Muscle of back (tissue), 11 donors: ENCODE results near the gene GSN. TPM values are rescaled to one million over a fixed set of nuclear protein-coding genes. Genes with fewer than 3 reads are reported as not detected.

Source experiments
- DNase-seq, 3 donors: peaks; one replicate each; pipeline versions ENCODE4 v3.0.0 to v3.0.0-alpha.2; 2013
- polyA plus RNA-seq, 10 donors: library from polyadenylated mRNA; unstranded; fragments of 120-200 nt; gene quantifications; one replicate each; pipeline ENCODE4 v1.2.1, GENCODE V29; 2013; ENCODE audit not compliant: insufficient read length in 10 of 10

GSN gene
- polyA plus RNA-seq, 10 donors: 212 to 476 (median 288) TPM

- no peak for DNase-seq
These were observed 72.9 kb downstream of the GSN start for GRCh38 chr9:121340676-121341392.

DNA sequence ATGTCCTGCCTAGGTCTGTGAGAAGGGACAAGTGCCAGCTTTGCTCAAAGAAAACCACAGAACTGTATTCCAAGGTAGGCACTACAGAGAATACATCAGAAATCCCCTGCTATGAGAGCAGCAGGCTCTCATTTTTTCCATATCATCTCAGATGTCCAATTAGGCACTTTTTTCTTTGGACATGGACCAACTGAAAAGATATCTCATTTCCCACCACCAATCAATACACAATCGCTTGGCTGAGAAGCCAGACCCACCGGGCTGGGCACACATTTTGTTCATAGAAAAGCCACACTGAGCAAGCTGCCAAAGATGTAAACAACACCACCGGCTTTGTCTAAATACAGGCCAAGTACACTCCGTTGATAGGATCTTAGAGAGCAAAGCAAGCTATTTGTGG is 76.2 kb downstream of the GSN start:
- DNase-seq: no peak

DNA sequence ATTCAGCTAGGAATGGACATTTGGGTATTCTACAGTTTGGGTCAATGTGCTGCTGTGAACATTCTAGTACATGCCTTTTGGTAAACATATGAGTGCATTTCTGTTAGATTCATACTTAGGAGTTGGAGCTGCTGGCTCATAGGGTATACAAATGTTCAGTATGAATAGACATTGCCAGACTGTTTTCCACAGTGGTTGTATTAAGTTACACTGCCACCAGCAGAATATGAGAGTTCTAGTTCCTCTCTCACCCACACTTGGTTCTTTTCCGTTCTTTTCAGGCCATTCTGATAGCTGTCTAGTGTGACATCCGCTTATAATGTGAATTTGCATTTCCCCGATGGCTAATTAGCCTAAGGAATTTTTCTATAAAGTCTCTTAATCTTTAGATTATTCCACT is 77.1 kb downstream of the GSN start:
- no peak for DNase-seq

GRCh38 chr9:121348221-121348620 is 80.3 kb downstream of the GSN start:
- DNase-seq: no peak

DNA sequence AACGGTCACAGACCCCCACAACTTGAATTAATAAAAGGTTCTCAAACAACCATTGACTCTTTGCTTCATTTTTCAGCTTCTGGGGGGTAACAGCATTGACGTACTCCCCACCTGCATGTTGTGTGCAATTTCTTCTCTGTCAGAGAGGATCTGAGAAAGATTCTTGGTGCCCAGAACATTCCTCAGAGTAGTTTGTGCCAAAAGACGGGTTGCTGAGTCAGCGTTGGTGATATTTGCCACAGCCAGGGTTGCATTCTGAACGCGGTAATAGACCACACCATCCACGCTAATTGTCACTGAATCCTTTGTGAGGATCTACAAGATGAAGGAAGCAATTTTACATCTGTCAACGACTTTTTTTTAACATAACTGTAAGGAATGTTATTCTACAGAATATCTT is 81.0 kb downstream of the GSN start:
- no peak for DNase-seq

DNA sequence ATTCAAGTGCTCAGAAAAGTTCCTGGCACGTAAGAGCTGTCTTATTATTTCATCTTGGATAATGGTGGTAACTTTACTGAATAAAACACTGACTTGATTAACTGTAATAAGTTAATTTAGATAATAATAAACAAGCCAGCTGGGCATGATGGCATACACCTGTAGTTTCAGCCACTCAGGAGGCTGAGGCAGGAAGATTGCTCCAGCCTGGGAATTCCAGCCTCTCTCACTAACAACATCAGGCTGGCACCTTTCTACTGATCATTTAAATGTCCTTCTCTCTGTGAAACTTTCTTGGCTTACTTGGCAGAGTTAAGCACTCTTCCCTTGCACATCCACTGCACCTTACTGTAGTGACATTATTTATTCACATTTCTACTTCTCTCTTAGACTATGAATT is 82.1 kb downstream of the GSN start:
- no peak for DNase-seq

- DNase-seq: peak; percentile 91 to 95 (median 93)
These were observed 83.1 kb downstream of the GSN start for GRCh38 chr9:121350993-121351561.

DNA sequence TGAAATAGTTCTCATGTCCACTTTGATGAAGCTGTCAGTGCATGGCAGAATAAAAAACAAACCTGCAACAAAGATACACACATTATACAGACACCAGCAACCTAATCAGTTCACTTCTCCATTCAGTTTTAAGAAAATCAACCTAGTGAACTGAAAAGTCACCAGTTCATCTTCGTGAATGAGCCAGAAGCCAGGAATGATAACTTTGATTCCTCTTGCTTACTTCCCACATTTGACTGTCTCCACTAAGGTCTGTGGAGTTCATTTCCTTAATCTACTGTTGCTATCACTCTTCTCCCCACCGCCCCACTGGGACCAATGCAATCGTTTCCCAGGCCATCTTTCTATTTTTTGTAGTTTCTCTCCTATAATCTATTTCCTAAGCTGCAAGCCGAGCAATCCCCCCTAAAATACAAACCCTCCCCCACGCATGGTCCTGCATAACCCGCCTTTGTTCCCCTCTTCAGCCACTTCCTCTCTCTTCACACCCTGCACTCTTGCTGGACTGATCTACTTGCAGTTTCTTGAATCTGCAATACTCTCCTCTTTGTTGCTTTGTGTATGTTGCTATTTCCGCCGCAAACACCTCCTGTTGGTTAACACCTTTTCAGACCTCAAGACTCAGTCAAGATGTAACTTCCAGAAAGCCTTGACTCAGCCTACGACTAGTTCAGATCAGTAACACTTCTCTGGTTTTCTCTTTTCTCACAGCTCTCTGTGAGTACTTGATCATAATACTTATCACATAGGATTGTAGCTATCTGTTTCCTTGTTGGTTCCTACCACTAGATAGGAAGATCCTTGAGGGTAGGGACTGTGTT is 85.5 kb downstream of the GSN start:
- no peak for DNase-seq

- no peak for DNase-seq
These were observed 86.2 kb downstream of the GSN start for GRCh38 chr9:121354141-121354540.

GRCh38 chr9:121354762-121355161 is 86.8 kb downstream of the GSN start:
- no peak for DNase-seq

- DNase-seq: no peak
These were observed 89.0 kb downstream of the GSN start for GRCh38 chr9:121357011-121357410.

GRCh38 chr9:121358751-121359150 is 90.8 kb downstream of the GSN start:
- DNase-seq: no peak

GRCh38 chr9:121359351-121360294 is 91.7 kb downstream of the GSN start:
- no peak for DNase-seq

DNA sequence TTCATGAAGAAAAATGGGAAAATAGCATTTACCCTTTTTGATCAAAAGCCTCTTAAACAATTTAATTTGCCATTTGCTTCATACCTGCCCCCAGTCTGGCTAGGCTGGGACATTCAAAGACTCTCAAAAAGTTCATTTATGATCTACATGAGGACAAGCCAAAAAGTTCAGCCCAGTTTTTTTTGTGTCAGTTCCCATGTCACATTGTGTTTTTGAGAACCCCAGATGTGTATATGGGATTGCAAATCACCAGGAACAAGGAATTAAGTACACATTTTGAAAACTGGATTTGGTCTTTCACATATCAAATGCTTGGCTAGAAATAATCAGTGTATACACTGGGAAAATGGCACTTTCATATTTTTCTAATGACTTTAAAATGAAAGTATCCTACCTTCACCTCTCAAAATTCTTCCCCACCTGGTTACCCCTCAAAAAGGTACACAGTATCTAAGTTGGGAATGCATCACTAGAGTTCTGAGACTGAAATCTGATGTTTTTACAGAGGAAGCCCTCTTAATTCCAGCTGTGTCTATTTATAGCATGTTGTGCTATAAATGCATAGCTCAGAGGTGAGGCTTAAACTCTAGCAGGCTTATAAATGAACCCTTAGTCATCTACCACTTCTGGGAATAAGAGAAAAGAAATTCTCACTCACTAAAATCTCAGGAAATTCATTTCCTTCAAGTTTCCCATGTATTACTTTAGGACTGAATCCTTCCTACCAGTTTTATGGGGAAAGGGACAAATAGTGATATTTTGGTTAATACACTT is 92.8 kb downstream of the GSN start:
- peak in 2 of 3 donors; percentile 78 to 81 for DNase-seq

GRCh38 chr9:121362813-121363621 is 95.1 kb downstream of the GSN start:
- DNase-seq: peak; percentile 67 to 86 (median 84)

GRCh38 chr9:121363622-121363961 is 95.6 kb downstream of the GSN start:
- DNase-seq: no peak

- DNase-seq: no peak
These were observed 96.1 kb downstream of the GSN start for GRCh38 chr9:121364077-121364476.

- no peak for DNase-seq
These were observed 96.9 kb downstream of the GSN start for GRCh38 chr9:121364886-121365285.

- DNase-seq: no peak
These were observed 97.6 kb downstream of the GSN start for GRCh38 chr9:121365564-121365963.

- no peak for DNase-seq
These were observed 98.7 kb downstream of the GSN start for GRCh38 chr9:121366611-121367192.
